Mesenchymal stem cell (in vitro differentiated cells and primary cell): ENCODE measurements around the gene PIAS4.
A peak's percentile ranks its signal among the peaks of the same experiment; 100 is the strongest.

Source experiments
- DNase-seq: peaks from one replicate; pipeline ENCODE4 v3.0.0-alpha.2; 2013
- H2AFZ ChIP-seq: one replicate; pipeline ENCODE4 v1.6.1; 2013; ENCODE audit warnings: low read depth, mild to moderate bottlenecking, control low read depth, inconsistent platforms, low read length, moderate library complexity
- H2AK5ac ChIP-seq: 2 replicates; pipeline ENCODE4 v1.6.1; 2013; ENCODE audit warnings: low read length, moderate library complexity, mild to moderate bottlenecking, inconsistent platforms; ENCODE audit not compliant: severe bottlenecking
- H2BK120ac ChIP-seq: one replicate; pipeline ENCODE4 v1.6.1; 2013; ENCODE audit warnings: low read depth, mild to moderate bottlenecking, inconsistent platforms, low read length, moderate library complexity
- H2BK12ac ChIP-seq, 2 experiments: one replicate each; pipeline ENCODE4 v1.6.1; 2013; ENCODE audit warnings: inconsistent platforms in 2 of 2, low read length in 2 of 2, mild to moderate bottlenecking in 2 of 2, moderate library complexity in 2 of 2, control low read depth in 1 of 2
- H2BK15ac ChIP-seq: one replicate; pipeline ENCODE4 v1.6.1; 2013; ENCODE audit warnings: mild to moderate bottlenecking, low read depth, inconsistent platforms; ENCODE audit not compliant: poor library complexity, severe bottlenecking
- H2BK5ac ChIP-seq: 2 replicates; pipeline ENCODE4 v1.6.1; 2013; ENCODE audit warnings: low read depth, mild to moderate bottlenecking, low read length, control low read depth, inconsistent platforms; ENCODE audit not compliant: poor library complexity, severe bottlenecking
- H3K14ac ChIP-seq, 2 experiments: one replicate each; pipeline ENCODE4 v1.6.1; 2013; ENCODE audit warnings: inconsistent platforms in 2 of 2, low read length in 2 of 2, control low read depth in 1 of 2, mild to moderate bottlenecking in 1 of 2, moderate library complexity in 1 of 2
- H3K18ac ChIP-seq, 2 experiments: one replicate each; pipeline ENCODE4 v1.6.1; 2013; ENCODE audit warnings: inconsistent platforms in 2 of 2, low read length in 2 of 2, control low read depth in 1 of 2, low read depth in 1 of 2, mild to moderate bottlenecking in 1 of 2
- H3K23ac ChIP-seq, 2 experiments: one replicate each; pipeline ENCODE4 v1.6.1; 2013; ENCODE audit warnings: inconsistent platforms in 2 of 2, low read length in 2 of 2, mild to moderate bottlenecking in 2 of 2, moderate library complexity in 2 of 2, control low read depth in 1 of 2
- H3K27ac ChIP-seq: 2 replicates; pipeline ENCODE4 v1.5.1; 2013; ENCODE audit warnings: mild to moderate bottlenecking, moderate library complexity, low read length, control low read depth, inconsistent platforms; ENCODE audit not compliant: poor library complexity, severe bottlenecking
- H3K27me3 ChIP-seq, 2 experiments: 2 replicates each; pipeline versions ENCODE4 v1.6.1 to v1.7.0; 2013; ENCODE audit warnings: low read length in 2 of 2, mild to moderate bottlenecking in 2 of 2, moderate library complexity in 2 of 2, control low read depth in 1 of 2, inconsistent platforms in 1 of 2; ENCODE audit not compliant: control insufficient read depth in 1 of 2, insufficient read depth in 1 of 2
- H3K36me3 ChIP-seq, 2 experiments: 2 replicates each; pipeline versions ENCODE4 v1.6.1 to v1.7.0; 2013; ENCODE audit warnings: low read length in 2 of 2, control low read depth in 1 of 2, inconsistent platforms in 1 of 2, low read depth in 1 of 2, mild to moderate bottlenecking in 1 of 2; ENCODE audit not compliant: insufficient read depth in 2 of 2, control insufficient read depth in 1 of 2
- H3K4ac ChIP-seq, 2 experiments: one replicate each; pipeline ENCODE4 v1.6.1; 2013; ENCODE audit warnings: inconsistent platforms in 2 of 2, low read length in 2 of 2, mild to moderate bottlenecking in 2 of 2, moderate library complexity in 2 of 2, control low read depth in 1 of 2, low read depth in 1 of 2
- H3K4me1 ChIP-seq: 2 replicates; pipeline ENCODE4 v1.6.1; 2013; ENCODE audit warnings: low read depth, low read length, control low read depth; ENCODE audit not compliant: control insufficient read depth, insufficient read depth
- H3K4me2 ChIP-seq: 2 replicates; pipeline ENCODE4 v1.6.1; 2013; ENCODE audit warnings: low read length, mild to moderate bottlenecking, inconsistent platforms; ENCODE audit not compliant: poor library complexity, severe bottlenecking
- H3K4me3 ChIP-seq, 2 experiments: 2 replicates each; pipeline versions ENCODE4 v1.5.1 to v1.7.0; 2013; ENCODE audit warnings: low read length in 2 of 2, mild to moderate bottlenecking in 2 of 2, control low read depth in 1 of 2, low read depth in 1 of 2; ENCODE audit not compliant: insufficient read depth in 1 of 2
- H3K79me1 ChIP-seq: replicated peaks from 2 replicates; pipeline ENCODE4 v1.6.1; 2013; ENCODE audit warnings: mild to moderate bottlenecking, control low read depth, low read length, inconsistent platforms; ENCODE audit not compliant: poor library complexity, severe bottlenecking
- H3K9ac ChIP-seq: 2 replicates; pipeline ENCODE4 v1.7.0; 2013; ENCODE audit warnings: mild to moderate bottlenecking, low read length, moderate library complexity
- H3K9me3 ChIP-seq: 2 replicates; pipeline ENCODE4 v1.7.0; 2013; ENCODE audit warnings: mild to moderate bottlenecking, low read length; ENCODE audit not compliant: control insufficient read depth
- H4K8ac ChIP-seq: one replicate; pipeline ENCODE4 v1.6.1; 2013; ENCODE audit warnings: inconsistent platforms, mild to moderate bottlenecking, low read length, moderate library complexity
- H4K91ac ChIP-seq: one replicate; pipeline ENCODE4 v1.6.1; 2013; ENCODE audit warnings: mild to moderate bottlenecking, low read length, inconsistent platforms
- WGBS: methylation state at CpG from one replicate; pipeline ENCODE4 v1.1.7; 2013; ENCODE audit warnings: mixed read lengths; 5-methylcytosine and 5-hydroxymethylcytosine counted together

The PIAS4 gene

GRCh38 chr19:4042731-4043082 is 35.2 kb downstream of the PIAS4 start:
- H3K14ac ChIP-seq = no peak overlapping the region
- no peak overlapping the region for H3K9ac ChIP-seq
- H3K27me3 ChIP-seq = no peaks in the 10 kb centered on the region
- peaks cover 15% of the 10 kb centered on the region for H3K4me1 ChIP-seq
- no peaks in the 10 kb centered on the region for H3K9me3 ChIP-seq
- no peak overlapping the region for H2BK12ac ChIP-seq
- H3K18ac ChIP-seq = no peak overlapping the region
- peaks cover 37 to 70% of the 10 kb centered on the region in 2 experiments for H3K36me3 ChIP-seq
- H3K4ac ChIP-seq = no peak overlapping the region
- H3K23ac ChIP-seq = no peak overlapping the region
- 90% methylated on average over 14 of the region's 14 CpGs for WGBS
- no peak overlapping the region for H2BK5ac ChIP-seq
- no peak overlapping the region for H2AK5ac ChIP-seq
- peaks cover 29% of the 10 kb centered on the region for H3K79me1 ChIP-seq
- H3K4me2 ChIP-seq = no peak overlapping the region
- H4K91ac ChIP-seq = peak overlapping the region; percentile 32
- no peak overlapping the region for H3K4me3 ChIP-seq
- peak overlapping the region; percentile 3 for H2BK15ac ChIP-seq
- H4K8ac ChIP-seq = peak overlapping the region; percentile 83
- H3K27ac ChIP-seq = no peak overlapping the region
- H2AFZ ChIP-seq = no peak overlapping the region
- H2BK120ac ChIP-seq = no peak overlapping the region
- no peak for DNase-seq

GRCh38 chr19:4043401-4043800 is 35.9 kb downstream of the PIAS4 start:
- H3K36me3 ChIP-seq = peaks cover 41 to 71% of the 10 kb centered on the region in 2 experiments
- H3K18ac ChIP-seq = no peak overlapping the region
- H2BK120ac ChIP-seq = no peak overlapping the region
- H4K8ac ChIP-seq = no peak overlapping the region
- no peak overlapping the region for H4K91ac ChIP-seq
- peaks cover 17% of the 10 kb centered on the region for H3K4me1 ChIP-seq
- H3K23ac ChIP-seq = no peak overlapping the region
- H2AK5ac ChIP-seq = no peak overlapping the region
- H3K9me3 ChIP-seq = no peaks in the 10 kb centered on the region
- no peak overlapping the region for H2BK5ac ChIP-seq
- H3K9ac ChIP-seq = no peak overlapping the region
- DNase-seq = no peak
- no peak overlapping the region for H3K14ac ChIP-seq
- H2BK12ac ChIP-seq = no peak overlapping the region
- no peak overlapping the region for H2BK15ac ChIP-seq
- no peak overlapping the region for H3K4ac ChIP-seq
- no peaks in the 10 kb centered on the region for H3K27me3 ChIP-seq
- 91% methylated on average over 4 of the region's 11 CpGs for WGBS
- H3K27ac ChIP-seq = no peak overlapping the region
- no peak overlapping the region for H3K4me3 ChIP-seq
- H3K79me1 ChIP-seq = peaks cover 28% of the 10 kb centered on the region
- no peak overlapping the region for H3K4me2 ChIP-seq
- H2AFZ ChIP-seq = no peak overlapping the region

GRCh38 chr19:4043966-4044715 is 36.6 kb downstream of the PIAS4 start:
- Histone ChIP-seq H3K4me1 (peaks cover 17% of the 10 kb centered on the region), H2BK120ac (no peak overlapping the region), H2BK15ac (no peak overlapping the region), H3K27me3 (no peaks in the 10 kb centered on the region), H3K9me3 (no peaks in the 10 kb centered on the region), H4K8ac (no peak overlapping the region), H3K4ac (no peak overlapping the region), H4K91ac (no peak overlapping the region), H3K79me1 (peaks cover 20% of the 10 kb centered on the region), H2BK5ac (no peak overlapping the region), H3K23ac (no peak overlapping the region), H3K4me2 (no peak overlapping the region), H3K36me3 (peaks cover 41 to 71% of the 10 kb centered on the region in 2 experiments), H2BK12ac (no peak overlapping the region), H2AK5ac (no peak overlapping the region), H3K9ac (no peak overlapping the region), H3K4me3 (no peak overlapping the region), H3K14ac (no peak overlapping the region), H3K27ac (no peak overlapping the region), H3K18ac (no peak overlapping the region), H2AFZ (no peak overlapping the region)
- DNase-seq = no peak
- 96% methylated on average over 22 of the region's 31 CpGs for WGBS

GRCh38 chr19:4044990-4045465 is 37.5 kb downstream of the PIAS4 start:
- peaks cover 18% of the 10 kb centered on the region for H3K79me1 ChIP-seq
- H3K14ac ChIP-seq = no peak overlapping the region
- no peak overlapping the region for H2BK15ac ChIP-seq
- no peak overlapping the region for H2BK5ac ChIP-seq
- WGBS = 91% methylated on average over 21 of the region's 21 CpGs
- H4K8ac ChIP-seq = no peak overlapping the region
- no peak for DNase-seq
- H3K27me3 ChIP-seq = no peaks in the 10 kb centered on the region
- H3K4ac ChIP-seq = no peak overlapping the region
- no peak overlapping the region for H2BK120ac ChIP-seq
- peaks cover 17% of the 10 kb centered on the region for H3K4me1 ChIP-seq
- H3K4me2 ChIP-seq = no peak overlapping the region
- no peak overlapping the region for H3K9ac ChIP-seq
- no peak overlapping the region for H2AK5ac ChIP-seq
- no peak overlapping the region for H4K91ac ChIP-seq
- H3K4me3 ChIP-seq = no peak overlapping the region
- no peak overlapping the region for H3K18ac ChIP-seq
- no peak overlapping the region for H2BK12ac ChIP-seq
- no peaks in the 10 kb centered on the region for H3K9me3 ChIP-seq
- H3K36me3 ChIP-seq = peaks cover 47 to 78% of the 10 kb centered on the region in 2 experiments
- no peak overlapping the region for H3K27ac ChIP-seq
- no peak overlapping the region for H3K23ac ChIP-seq
- H2AFZ ChIP-seq = no peak overlapping the region
